Activated CD8-positive, alpha-beta memory T cell treated with anti-CD3 and anti-CD28 coated beads, Interleukin-2, amount 10 ng/mL, durations not matched to agents 7 days and 5 days (primary cell): Measurements from ENCODE around the gene CAV2. TPM values are rescaled to one million over a fixed set of nuclear protein-coding genes. Genes with fewer than 3 reads are reported as not detected.

Experiments used
- ATAC-seq: fragments of 150-1000 bp; cut with Tn5 transposase; one replicate; pipeline ENCODE4 v1.10.0; 2021; ENCODE audit warnings: moderate library complexity
- CTCF ChIA-PET: fragments of 350-600 bp; sonication (Branson Sonifier 250); formaldehyde crosslinking; loops from one replicate; lab custom pipeline; 2021; ENCODE audit warnings: antibody characterized with exemption; lab: Charles Lee
- DNase-seq: peaks from one replicate; pipeline ENCODE4 v3.0.0-alpha.2; 2020
- H3K27ac Mint-ChIP-seq: one replicate; pipeline ENCODE4 v1.8.0; 2021; ENCODE audit warnings: mild to moderate bottlenecking, mixed read lengths
- H3K27me3 Mint-ChIP-seq: one replicate; pipeline ENCODE4 v1.8.0; 2021; ENCODE audit warnings: mixed read lengths
- H3K36me3 Mint-ChIP-seq: one replicate; pipeline ENCODE4 v1.8.0; 2021; ENCODE audit warnings: mild to moderate bottlenecking, mixed read lengths
- H3K4me1 Mint-ChIP-seq: one replicate; pipeline ENCODE4 v1.8.0; 2021; ENCODE audit warnings: mixed read lengths
- H3K4me3 Mint-ChIP-seq: one replicate; pipeline ENCODE4 v1.8.0; 2021; ENCODE audit warnings: mild to moderate bottlenecking, moderate library complexity, mixed read lengths
- H3K9me3 Mint-ChIP-seq: one replicate; pipeline ENCODE4 v1.8.0; 2022; ENCODE audit warnings: low read depth, mixed read lengths
- total RNA-seq, 2 experiments: library from RNA; stranded (reverse); gene quantifications; one replicate each; pipeline ENCODE4 v1.2.3, GENCODE V29; 2021

CAV2 gene
- total RNA-seq, 2 experiments from 2014 or later = 0.26 TPM; not detected in 1

GRCh38 chr7:116546916-116547315 lies 47.4 kb downstream of the CAV2 start:
- no peaks in the 10 kb centered on the region for H3K9me3 Mint-ChIP-seq
- peaks cover 15% of the 10 kb centered on the region for H3K27me3 Mint-ChIP-seq
- CTCF ChIA-PET = interaction anchor here (0.7 to 1.6 kb wide), 4 partner anchors 17 to 413 kb away, joined by 3 to 4 read pairs (median 3); no protein-coding TSS in a partner anchor
- DNase-seq (no peak), ATAC-seq (no peak)
- H3K4me1 Mint-ChIP-seq = no peaks in the 10 kb centered on the region
- H3K27ac Mint-ChIP-seq = no peak overlapping the region
- H3K36me3 Mint-ChIP-seq = no peaks in the 10 kb centered on the region
- no peak overlapping the region for H3K4me3 Mint-ChIP-seq

- Mint-ChIP-seq H3K27ac (no peak overlapping the region), H3K9me3 (no peaks in the 10 kb centered on the region), H3K27me3 (peaks cover 12% of the 10 kb centered on the region), H3K4me3 (no peak overlapping the region), H3K4me1 (no peaks in the 10 kb centered on the region), H3K36me3 (no peaks in the 10 kb centered on the region)
- CTCF ChIA-PET = interaction anchor here (0.7 to 1.6 kb wide), 3 partner anchors 17 to 414 kb away, joined by 3 to 4 read pairs (median 3); no protein-coding TSS in a partner anchor
- ATAC-seq (no peak), DNase-seq (no peak)
Observed at GRCh38 chr7:116547347-116547746, 47.8 kb downstream of the CAV2 start.

- no peaks in the 10 kb centered on the region for H3K4me1 Mint-ChIP-seq
- no peak for DNase-seq
- H3K27me3 Mint-ChIP-seq = peaks cover 12% of the 10 kb centered on the region
- CTCF ChIA-PET = interaction anchor here (1.6 kb wide), 1 partner anchor 22 kb away, joined by 4 read pairs; no protein-coding TSS in a partner anchor
- no peak overlapping the region for H3K27ac Mint-ChIP-seq
- H3K36me3 Mint-ChIP-seq = no peaks in the 10 kb centered on the region
- H3K4me3 Mint-ChIP-seq = no peak overlapping the region
- ATAC-seq = no peak
- H3K9me3 Mint-ChIP-seq = no peaks in the 10 kb centered on the region
Observed at GRCh38 chr7:116548506-116548905, 49.0 kb downstream of the CAV2 start.

GRCh38 chr7:116549370-116549769 lies 49.8 kb downstream of the CAV2 start:
- CTCF ChIA-PET = no interaction called here
- ATAC-seq = no peak
- Mint-ChIP-seq H3K27me3 (peaks cover 11% of the 10 kb centered on the region), H3K36me3 (no peaks in the 10 kb centered on the region), H3K4me1 (no peaks in the 10 kb centered on the region), H3K27ac (no peak overlapping the region), H3K4me3 (no peak overlapping the region), H3K9me3 (no peaks in the 10 kb centered on the region)
- no peak for DNase-seq

- no peaks in the 10 kb centered on the region for H3K4me1 Mint-ChIP-seq
- H3K4me3 Mint-ChIP-seq = no peak overlapping the region
- no peaks in the 10 kb centered on the region for H3K9me3 Mint-ChIP-seq
- CTCF ChIA-PET = interaction anchor here (1.3 kb wide), 1 partner anchor 26 kb away, joined by 4 read pairs; no protein-coding TSS in a partner anchor
- H3K27ac Mint-ChIP-seq = no peak overlapping the region
- no peaks in the 10 kb centered on the region for H3K36me3 Mint-ChIP-seq
- peaks cover 18% of the 10 kb centered on the region for H3K27me3 Mint-ChIP-seq
- DNase-seq = no peak
- ATAC-seq = no peak
Observed at GRCh38 chr7:116551692-116552091, 52.2 kb downstream of the CAV2 start.

- no peak for DNase-seq
- H3K4me3 Mint-ChIP-seq = no peak overlapping the region
- H3K36me3 Mint-ChIP-seq = no peaks in the 10 kb centered on the region
- ATAC-seq = no peak
- H3K27ac Mint-ChIP-seq = no peak overlapping the region
- H3K4me1 Mint-ChIP-seq = no peaks in the 10 kb centered on the region
- no peaks in the 10 kb centered on the region for H3K9me3 Mint-ChIP-seq
- CTCF ChIA-PET = no interaction called here
- H3K27me3 Mint-ChIP-seq = peaks cover 26% of the 10 kb centered on the region
Observed at GRCh38 chr7:116552602-116553001, 53.1 kb downstream of the CAV2 start.

GRCh38 chr7:116553168-116553964 lies 53.8 kb downstream of the CAV2 start:
- Mint-ChIP-seq H3K4me1 (no peaks in the 10 kb centered on the region), H3K9me3 (no peaks in the 10 kb centered on the region), H3K36me3 (no peaks in the 10 kb centered on the region), H3K4me3 (no peak overlapping the region), H3K27ac (no peak overlapping the region), H3K27me3 (peaks cover 30% of the 10 kb centered on the region)
- DNase-seq = no peak
- CTCF ChIA-PET = no interaction called here
- no peak for ATAC-seq

- ATAC-seq (no peak), DNase-seq (no peak)
- H3K4me3 Mint-ChIP-seq = no peak overlapping the region
- no peak overlapping the region for H3K27ac Mint-ChIP-seq
- CTCF ChIA-PET = no interaction called here
- no peaks in the 10 kb centered on the region for H3K36me3 Mint-ChIP-seq
- no peaks in the 10 kb centered on the region for H3K4me1 Mint-ChIP-seq
- peaks cover 32% of the 10 kb centered on the region for H3K27me3 Mint-ChIP-seq
- H3K9me3 Mint-ChIP-seq = no peaks in the 10 kb centered on the region
Observed at GRCh38 chr7:116554436-116554835, 54.9 kb downstream of the CAV2 start.

GRCh38 chr7:116554911-116555310 lies 55.4 kb downstream of the CAV2 start:
- peaks cover 35% of the 10 kb centered on the region for H3K27me3 Mint-ChIP-seq
- CTCF ChIA-PET = no interaction called here
- H3K4me1 Mint-ChIP-seq = no peaks in the 10 kb centered on the region
- no peak for ATAC-seq
- no peaks in the 10 kb centered on the region for H3K9me3 Mint-ChIP-seq
- no peak overlapping the region for H3K27ac Mint-ChIP-seq
- DNase-seq = no peak
- no peaks in the 10 kb centered on the region for H3K36me3 Mint-ChIP-seq
- no peak overlapping the region for H3K4me3 Mint-ChIP-seq

- H3K4me3 Mint-ChIP-seq = no peak overlapping the region
- no peaks in the 10 kb centered on the region for H3K4me1 Mint-ChIP-seq
- H3K27me3 Mint-ChIP-seq = peaks cover 45% of the 10 kb centered on the region
- H3K9me3 Mint-ChIP-seq = peaks cover 5% of the 10 kb centered on the region
- no peak for ATAC-seq
- no peak for DNase-seq
- no peaks in the 10 kb centered on the region for H3K36me3 Mint-ChIP-seq
- H3K27ac Mint-ChIP-seq = no peak overlapping the region
- CTCF ChIA-PET = no interaction called here
Observed at GRCh38 chr7:116557066-116557585, 57.6 kb downstream of the CAV2 start.

- CTCF ChIA-PET = no interaction called here
- peaks cover 52% of the 10 kb centered on the region for H3K27me3 Mint-ChIP-seq
Observed at GRCh38 chr7:116557901-116558300, 58.4 kb downstream of the CAV2 start.

More at GRCh38 chr7:116557901-116558300, 58.4 kb downstream of the CAV2 start:
- H3K9me3 Mint-ChIP-seq = peaks cover 5% of the 10 kb centered on the region
- H3K36me3 Mint-ChIP-seq = no peaks in the 10 kb centered on the region
- no peak overlapping the region for H3K27ac Mint-ChIP-seq
- no peaks in the 10 kb centered on the region for H3K4me1 Mint-ChIP-seq
- no peak for ATAC-seq
- no peak overlapping the region for H3K4me3 Mint-ChIP-seq
- DNase-seq = no peak
